GM18502 (cell line): Measurements from ENCODE around the gene HECTD1.

Experiments
- ATAC-seq: cut with Tn5 transposase; IDR thresholded peaks from one replicate; pipeline ENCODE4 v1.9.1; 2021; ENCODE audit warnings: mild to moderate bottlenecking; ENCODE audit not compliant: unreplicated experiment, poor library complexity

The HECTD1 gene

GRCh38 chr14:31162910-31163649 lies 44.5 kb downstream of the HECTD1 start:
- no peak for ATAC-seq

- ATAC-seq = no peak
Observed at GRCh38 chr14:31161274-31161673, 46.3 kb downstream of the HECTD1 start.

- no peak for ATAC-seq
Observed at GRCh38 chr14:31159682-31160296, 47.8 kb downstream of the HECTD1 start.

GRCh38 chr14:31154956-31155355 lies 52.6 kb downstream of the HECTD1 start:
- ATAC-seq = no peak

- ATAC-seq = no peak
Observed at GRCh38 chr14:31142455-31143087, 65.0 kb downstream of the HECTD1 start.

- no peak for ATAC-seq
Observed at GRCh38 chr14:31139301-31139847, 68.2 kb downstream of the HECTD1 start.

GRCh38 chr14:31138301-31138700 lies 69.3 kb downstream of the HECTD1 start:
- ATAC-seq = no peak

DNA sequence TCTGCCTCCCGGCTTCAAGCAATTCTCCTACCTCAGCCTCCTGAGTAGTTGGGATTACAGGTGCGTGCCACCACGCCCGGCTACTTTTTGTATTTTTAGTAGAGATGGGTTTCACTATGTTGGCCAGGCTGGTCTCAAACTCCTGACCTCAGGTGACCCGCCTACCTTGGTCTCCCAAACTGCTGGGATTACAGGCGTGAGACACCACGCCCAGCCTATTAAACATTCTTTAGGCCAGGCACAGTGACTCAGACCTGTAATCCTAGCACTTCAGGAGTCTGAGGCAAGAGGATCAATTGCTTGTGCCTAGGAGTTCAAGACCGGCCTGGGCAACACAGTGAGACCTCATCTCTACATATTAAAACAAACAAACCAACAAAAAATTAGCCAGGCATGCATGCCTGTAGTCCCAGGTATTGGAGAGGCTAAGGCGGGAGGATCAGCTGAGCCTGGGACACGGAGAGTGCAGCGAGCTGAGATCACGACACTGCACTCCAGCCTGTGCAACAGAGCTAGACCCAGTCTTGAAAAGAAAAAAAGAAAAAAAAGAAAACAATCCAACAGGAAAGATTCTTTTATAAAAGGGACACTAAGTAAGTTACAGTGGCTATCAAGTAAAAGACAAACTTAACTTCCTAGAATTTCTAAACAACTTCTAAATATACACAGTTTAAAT lies 70.2 kb downstream of the HECTD1 start:
- no peak for ATAC-seq

- no peak for ATAC-seq
Observed at GRCh38 chr14:31133133-31133532, 74.5 kb downstream of the HECTD1 start.

GRCh38 chr14:31128601-31129526 lies 78.7 kb downstream of the HECTD1 start:
- ATAC-seq = peak; percentile 66

DNA sequence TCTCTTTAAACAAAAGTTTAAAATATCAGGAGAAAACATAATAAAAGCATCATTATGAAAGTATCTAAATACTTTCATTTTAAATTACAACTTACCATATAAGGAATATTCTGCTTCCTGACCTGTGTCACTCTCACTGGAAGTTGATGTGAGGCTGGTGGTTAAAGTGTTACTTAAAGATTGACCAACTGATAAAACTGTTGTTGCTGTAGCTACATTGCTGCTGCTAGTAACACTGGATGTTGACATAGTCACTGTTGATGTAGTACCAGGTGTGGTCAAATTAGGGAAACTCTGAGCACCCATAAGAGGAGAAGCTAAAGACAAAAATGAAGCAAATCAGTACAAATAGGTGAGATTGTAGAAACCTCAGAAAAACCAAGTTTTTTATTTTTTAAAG lies 79.9 kb downstream of the HECTD1 start:
- ATAC-seq = peak; percentile 77

GRCh38 chr14:31126680-31127079 lies 80.9 kb downstream of the HECTD1 start:
- ATAC-seq = no peak

- no peak for ATAC-seq
Observed at GRCh38 chr14:31125231-31125630, 82.4 kb downstream of the HECTD1 start.

DNA sequence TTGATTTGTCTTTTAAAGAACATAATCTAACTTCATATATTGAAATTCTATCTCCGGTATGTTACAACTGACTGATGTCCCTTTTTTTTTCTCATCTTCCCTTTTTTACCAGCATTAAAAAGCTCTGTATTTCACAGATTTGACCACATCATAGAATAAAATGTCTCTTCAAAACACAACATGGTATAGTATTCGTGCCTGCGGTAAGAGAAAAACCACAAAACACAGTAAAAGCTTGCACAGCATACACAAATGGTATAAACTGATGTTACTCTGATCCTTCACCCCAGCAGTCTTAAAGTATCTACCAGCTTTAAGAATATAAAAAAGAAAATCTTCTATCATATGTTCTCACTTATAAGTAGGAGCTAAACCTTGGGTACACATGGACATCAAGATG lies 83.4 kb downstream of the HECTD1 start:
- no peak for ATAC-seq

GRCh38 chr14:31122921-31123320 lies 84.7 kb downstream of the HECTD1 start:
- ATAC-seq = no peak

DNA sequence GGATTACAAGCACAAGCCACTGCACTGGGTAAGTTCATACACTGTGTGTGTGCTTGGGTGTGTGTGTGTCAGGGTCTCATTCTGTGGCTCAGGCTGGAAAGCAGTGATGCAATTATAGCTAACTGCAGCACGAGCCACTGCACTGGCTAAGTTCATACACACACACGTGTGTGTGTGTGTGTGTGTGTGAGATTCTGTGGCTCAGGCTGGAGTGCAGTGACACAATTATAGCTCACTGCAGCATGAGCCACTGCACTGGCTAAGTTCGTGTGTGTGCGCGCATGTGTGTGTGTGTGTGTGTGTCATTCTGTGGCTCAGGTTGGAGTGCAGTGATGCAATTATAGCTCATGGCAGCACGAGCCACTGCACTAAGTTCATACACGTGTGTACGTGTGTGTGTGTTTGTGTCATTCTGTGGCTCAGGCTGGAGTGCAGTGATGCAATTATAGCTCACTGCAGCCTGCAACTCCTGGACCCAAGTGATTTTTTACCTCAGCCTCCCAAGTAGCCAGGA lies 85.4 kb downstream of the HECTD1 start:
- no peak for ATAC-seq

GRCh38 chr14:31118892-31119291 lies 88.7 kb downstream of the HECTD1 start:
- no peak for ATAC-seq

GRCh38 chr14:31113794-31114193 lies 93.8 kb downstream of the HECTD1 start:
- ATAC-seq = no peak

GRCh38 chr14:31110872-31111271 lies 96.7 kb downstream of the HECTD1 start:
- ATAC-seq = no peak

DNA sequence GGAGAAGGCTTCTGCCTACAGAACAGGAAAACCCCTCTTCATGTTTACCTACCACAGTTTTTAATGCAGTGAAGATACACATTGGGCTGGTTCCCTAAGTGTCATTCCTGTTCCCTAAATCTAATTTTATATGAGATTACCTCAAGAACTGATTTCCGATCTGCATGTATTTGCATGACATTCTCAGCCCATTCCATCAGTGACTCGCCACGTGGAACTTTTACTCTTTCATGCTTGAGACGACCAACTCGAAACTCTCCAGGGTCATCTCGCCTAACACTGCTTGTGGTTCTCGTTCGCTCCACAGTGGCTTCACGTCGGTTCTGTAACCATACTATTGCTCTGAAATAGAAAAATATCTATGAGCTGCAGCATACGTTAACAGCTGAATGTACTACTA lies 98.3 kb downstream of the HECTD1 start:
- no peak for ATAC-seq
